RPMI8226 (cell line): ENCODE measurements around the gene GNB3.

Experiments used
- DNase-seq: peaks from one replicate; pipeline ENCODE4 v3.0.0-alpha.2; 2015

Gene GNB3

GRCh38 chr12:6824085-6824775 lies 16.5 kb upstream of the GNB3 start:
- peak; percentile 50 for DNase-seq

DNA sequence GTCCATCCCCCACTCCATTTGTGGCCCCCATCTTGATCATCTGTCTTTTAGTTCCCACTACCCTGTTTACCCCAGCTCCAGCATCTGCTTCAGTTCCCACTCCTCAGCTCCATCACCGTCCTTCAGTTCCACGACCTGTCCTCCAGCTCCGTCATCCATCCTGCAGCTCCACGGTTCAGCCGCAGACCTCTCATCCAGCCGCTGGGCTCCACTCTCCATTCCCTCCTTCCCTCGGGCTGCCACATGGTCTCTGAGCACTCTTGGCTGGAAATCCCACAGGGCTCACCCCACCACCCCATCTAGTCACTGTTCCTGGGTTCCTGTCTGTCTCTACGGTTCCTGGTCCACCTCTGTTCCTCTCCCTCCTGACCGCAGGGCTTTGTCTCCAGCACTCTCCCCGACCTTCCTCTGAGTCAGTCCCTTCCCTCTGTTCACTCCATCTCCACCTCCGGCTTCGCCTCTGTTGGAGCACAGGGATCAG lies 15.8 kb upstream of the GNB3 start:
- DNase-seq, result no peak

DNA sequence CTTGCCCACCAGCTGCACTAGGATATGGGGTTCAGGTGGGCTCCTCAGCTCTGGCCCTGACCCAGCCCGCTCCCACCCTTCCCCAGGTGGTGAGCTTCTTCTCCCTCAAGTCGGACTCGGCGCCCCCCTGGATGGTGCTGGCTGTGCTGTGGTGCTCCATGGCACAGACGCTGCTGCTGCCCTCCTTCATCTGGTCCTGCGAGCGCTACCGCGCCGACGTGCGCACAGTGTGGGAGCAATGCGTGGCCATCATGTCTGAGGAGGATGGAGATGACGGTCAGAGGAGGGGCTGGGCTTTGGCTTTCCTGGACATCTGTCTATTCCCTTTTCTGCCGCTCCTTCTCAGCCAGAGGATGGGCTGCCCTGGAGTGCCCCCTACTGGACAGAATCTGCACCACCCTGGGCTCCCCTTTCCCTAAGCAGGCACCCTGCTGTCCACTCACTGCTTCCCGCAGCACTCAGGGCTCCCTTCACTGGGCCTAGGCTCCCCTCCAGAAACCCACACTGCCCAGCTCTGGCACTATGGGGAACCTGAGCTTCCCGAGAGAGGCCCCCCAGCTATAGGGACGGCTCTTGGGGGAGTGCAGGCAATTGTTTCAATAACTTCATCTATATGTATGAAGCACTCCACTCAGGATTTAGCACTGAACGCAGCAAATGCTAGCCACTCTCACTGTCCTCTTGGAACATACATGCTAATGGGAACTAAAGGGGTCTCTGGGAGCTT lies 15.2 kb upstream of the GNB3 start:
- DNase-seq, result peak; percentile 80

DNA sequence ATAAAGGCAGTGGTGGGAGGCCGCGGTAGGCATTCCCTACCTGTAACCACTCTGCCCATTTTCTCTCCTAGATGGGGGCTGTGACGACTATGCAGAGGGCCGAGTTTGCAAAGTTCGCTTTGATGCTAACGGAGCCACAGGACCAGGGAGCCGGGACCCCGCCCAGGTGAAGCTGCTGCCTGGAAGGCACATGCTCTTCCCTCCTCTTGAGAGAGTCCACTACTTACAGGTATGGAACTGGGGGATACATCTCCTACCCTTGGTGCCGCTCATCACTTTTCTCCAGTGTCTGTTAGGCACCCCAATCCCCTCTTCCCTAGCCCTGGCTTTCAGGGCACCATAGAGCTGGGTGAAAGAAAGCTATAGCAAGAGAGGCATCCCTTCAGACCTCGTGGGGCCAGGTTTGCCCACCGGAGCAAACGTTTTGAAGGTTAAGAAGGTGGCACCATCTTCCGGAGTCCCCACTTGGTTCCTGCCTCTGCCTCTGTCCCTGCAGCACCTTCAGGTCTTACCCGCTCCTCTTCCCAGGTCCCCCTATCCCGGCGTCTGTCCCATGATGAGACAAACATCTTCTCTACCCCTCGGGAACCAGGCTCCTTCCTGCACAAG lies 14.5 kb upstream of the GNB3 start:
- DNase-seq, result no peak

DNA sequence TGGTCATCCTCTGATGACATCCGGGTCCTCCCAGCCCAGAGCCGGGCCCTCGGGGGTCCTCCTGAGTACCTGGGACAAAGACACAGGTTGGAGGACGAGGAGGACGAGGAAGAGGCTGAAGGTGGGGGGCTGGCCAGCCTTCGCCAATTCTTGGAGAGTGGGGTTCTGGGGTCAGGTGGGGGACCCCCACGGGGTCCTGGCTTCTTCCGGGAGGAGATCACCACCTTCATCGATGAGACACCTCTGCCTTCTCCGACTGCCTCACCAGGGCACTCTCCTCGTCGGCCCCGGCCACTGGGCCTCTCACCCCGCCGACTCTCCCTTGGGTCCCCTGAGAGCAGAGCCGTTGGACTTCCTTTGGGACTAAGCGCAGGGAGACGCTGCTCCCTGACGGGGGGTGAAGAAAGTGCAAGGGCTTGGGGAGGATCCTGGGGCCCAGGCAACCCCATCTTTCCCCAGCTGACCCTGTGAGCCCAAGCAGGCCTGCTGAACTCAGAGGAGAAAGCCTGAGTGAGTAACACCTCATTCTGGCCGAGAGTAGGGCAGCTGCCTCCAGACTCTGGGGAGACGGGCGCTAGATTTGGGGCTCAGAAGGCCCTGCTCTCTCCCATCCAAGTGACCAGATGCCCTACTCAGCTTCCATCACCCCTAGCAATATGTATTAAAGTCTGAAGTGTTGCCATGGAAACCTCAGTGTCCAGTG lies 13.8 kb upstream of the GNB3 start:
- no peak for DNase-seq

GRCh38 chr12:6827437-6827911 lies 13.3 kb upstream of the GNB3 start:
- DNase-seq, result peak; percentile 56

DNA sequence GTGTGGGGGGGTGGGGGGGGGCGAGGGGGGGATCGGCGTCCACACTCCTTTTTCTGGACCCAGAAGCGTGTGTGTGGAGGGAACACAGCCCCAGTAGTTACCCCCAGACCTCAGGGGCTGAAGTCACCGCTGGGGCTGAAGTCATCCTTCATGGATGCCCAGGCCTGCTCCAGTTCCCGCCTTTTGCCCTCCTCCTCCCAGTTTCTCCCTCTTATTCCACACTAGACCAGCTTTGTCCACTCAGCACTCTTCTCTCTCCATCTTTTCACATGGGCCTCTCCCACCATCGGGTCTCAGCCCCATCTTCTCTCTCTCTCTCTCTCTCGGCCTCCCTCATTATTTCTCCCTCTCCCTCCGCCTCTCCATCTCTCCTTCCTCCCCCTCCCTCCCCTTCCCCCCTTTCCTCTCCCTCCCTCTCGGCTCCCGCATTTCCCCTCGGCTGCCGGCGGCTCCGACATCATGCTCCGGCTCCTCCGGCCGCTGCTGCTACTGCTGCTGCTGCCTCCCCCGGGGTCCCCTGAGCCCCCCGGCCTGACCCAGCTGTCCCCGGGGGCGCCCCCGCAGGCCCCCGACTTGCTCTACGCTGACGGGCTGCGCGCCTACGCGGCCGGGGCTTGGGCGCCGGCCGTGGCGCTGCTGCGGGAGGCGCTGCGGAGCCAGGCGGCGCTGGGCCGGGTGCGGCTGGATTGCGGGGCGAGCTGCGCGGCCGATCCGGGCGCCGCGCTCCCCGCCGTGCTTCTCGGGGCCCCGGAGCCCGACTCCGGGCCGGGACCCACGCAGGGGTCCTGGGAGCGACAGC lies 12.5 kb upstream of the GNB3 start, which contains the start of gene P3H3:
P3H3 (plus strand) TSS at position 426 of the 799 bp plus-strand sequence; CDS start at position 460, 34 bp downstream.
- DNase-seq, result peak; percentile 39

- no peak for DNase-seq
Observed at GRCh38 chr12:6828781-6829535, 11.8 kb upstream of the GNB3 start.

- DNase-seq, result no peak
Observed at GRCh38 chr12:6829536-6830220, 11.0 kb upstream of the GNB3 start.

- DNase-seq, result no peak
Observed at GRCh38 chr12:6830286-6830890, 10.3 kb upstream of the GNB3 start.

DNA sequence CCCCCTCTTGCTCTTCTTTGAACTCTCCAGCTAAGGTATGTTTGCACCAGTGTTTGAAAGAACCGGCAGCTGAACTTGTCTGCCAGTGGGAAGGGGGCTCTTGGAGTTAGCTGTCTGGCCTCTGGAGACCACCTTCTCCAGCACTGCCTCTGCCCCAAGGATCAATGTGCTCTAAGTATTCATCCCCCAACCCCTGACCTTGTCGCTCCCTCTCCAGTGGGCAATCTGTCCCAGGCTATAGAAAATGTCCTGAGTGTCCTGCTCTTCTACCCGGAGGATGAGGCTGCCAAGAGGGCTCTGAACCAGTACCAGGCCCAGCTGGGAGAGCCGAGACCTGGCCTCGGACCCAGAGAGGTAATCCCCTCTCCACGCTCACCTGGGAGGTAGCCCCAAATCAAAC lies 9.7 kb upstream of the GNB3 start:
- DNase-seq, result no peak

DNA sequence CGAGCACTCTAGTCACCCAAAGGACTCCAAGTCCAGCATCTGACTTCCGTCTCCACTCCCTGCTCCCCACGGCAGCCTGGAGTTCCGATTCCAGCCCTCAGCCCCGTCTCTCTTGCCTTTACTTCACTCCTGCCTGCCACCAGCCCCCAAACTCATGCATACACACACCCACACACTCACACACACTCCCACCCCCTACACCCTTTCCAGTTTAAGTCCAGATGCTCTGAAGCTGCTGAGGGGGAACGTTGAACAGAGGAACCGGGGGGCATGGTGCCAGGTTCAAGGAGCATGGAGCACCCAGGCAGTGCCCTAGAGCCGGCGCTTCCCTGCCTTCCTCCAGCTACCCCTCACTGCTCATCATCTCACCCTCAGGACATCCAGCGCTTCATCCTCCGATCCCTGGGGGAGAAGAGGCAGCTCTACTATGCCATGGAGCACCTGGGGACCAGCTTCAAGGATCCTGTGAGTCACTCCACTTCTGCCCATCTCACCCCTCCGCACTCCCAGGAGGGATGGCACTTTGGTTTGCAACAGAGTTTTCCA lies 9.2 kb upstream of the GNB3 start:
- DNase-seq, result no peak

DNA sequence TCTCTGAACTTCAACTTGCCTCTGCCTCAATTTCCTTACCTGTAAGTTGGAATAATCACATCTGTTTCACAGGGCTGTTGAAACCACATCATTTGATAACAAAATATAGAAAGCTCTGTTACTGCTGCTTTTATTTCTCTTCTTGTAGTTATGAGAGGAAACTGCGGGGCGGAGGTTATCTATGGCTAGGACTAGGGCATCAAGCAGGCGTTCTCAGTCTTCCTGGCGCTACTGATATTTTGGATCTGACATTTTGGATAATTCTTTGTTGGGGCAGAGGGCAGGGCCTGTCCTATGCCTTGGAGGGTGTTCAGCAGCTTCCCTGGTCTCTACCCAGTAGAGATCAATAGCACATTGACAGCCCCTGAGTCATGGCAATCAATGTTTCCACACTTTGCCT lies 8.6 kb upstream of the GNB3 start:
- no peak for DNase-seq

DNA sequence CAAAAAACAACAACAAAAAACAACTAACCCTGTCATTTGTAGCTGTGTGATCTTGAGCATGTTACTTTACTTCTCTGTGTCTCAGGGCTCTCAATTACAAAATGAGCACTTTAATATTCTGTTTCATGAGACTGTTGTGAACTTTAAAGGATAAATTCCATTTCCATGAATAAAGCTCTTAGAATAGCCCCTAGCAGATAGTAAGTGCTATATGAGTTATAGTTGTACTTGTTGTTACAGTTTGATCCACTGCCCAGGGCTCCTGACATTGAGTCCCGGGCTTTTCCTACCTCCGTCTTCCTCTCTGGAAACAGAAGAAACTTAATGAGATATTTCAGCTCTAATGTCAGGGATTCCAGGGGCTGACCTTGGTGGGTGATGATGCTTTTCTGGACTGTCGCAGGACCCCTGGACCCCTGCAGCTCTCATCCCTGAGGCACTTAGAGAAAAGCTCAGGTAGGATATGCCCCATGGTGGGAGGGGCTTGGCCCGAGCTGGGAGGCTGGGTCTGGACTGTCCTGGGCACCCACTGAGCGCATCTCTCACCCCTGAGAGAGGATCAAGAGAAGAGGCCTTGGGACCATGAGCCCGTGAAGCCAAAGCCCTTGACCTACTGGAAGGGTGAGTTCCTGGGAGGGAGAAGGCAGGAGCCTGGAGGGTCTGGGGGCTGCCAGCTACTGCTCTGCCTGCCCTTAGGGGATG lies 7.4 kb upstream of the GNB3 start:
- no peak for DNase-seq

GRCh38 chr12:6834254-6834653 lies 6.5 kb upstream of the GNB3 start:
- no peak for DNase-seq

GRCh38 chr12:6834873-6835272 lies 5.9 kb upstream of the GNB3 start:
- DNase-seq, result no peak

DNA sequence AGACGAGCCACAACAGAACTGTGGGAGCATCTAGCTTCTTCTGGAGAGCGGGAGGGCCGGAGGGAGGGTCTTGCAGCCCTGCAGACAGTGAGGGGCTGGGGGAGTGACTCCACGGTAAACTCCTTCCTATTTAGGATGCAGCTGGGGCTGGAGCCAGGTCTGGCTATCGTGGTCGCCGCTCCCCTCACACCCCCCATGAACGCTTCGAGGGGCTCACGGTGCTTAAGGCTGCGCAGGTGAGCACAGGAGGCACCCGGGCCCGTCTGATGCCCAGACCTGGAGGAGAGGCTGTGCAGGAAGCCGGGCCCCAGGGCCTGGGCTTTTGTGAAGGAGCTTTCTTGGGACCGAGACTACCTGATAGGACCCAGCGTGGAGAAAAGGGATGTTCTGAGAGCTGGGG lies 3.9 kb upstream of the GNB3 start:
- no peak for DNase-seq

DNA sequence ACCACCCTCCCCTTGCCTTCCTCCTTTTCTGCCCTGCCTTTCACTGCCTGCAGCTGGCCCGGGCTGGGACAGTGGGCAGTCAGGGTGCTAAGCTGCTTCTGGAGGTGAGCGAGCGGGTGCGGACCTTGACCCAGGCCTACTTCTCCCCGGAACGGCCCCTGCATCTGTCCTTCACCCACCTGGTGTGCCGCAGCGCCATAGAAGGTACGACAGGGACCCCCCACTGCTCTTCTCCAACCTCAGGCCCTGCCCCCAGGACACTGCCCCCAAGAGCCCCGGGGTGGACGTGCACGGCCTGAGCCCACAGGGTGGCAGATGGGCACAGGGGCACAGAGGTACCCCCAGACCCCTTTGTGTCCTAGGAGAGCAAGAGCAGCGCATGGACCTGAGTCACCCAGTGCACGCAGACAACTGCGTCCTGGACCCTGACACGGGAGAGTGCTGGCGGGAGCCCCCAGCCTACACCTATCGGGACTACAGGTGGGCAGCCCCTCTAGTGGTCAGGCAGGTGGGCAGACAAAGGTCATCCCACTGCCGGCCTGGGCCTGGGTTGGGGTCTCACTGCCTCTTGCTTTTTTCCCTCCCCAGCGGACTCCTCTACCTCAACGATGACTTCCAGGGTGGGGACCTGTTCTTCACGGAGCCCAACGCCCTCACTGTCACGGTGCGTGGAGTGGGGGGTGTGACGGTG lies 3.2 kb upstream of the GNB3 start:
- no peak for DNase-seq

DNA sequence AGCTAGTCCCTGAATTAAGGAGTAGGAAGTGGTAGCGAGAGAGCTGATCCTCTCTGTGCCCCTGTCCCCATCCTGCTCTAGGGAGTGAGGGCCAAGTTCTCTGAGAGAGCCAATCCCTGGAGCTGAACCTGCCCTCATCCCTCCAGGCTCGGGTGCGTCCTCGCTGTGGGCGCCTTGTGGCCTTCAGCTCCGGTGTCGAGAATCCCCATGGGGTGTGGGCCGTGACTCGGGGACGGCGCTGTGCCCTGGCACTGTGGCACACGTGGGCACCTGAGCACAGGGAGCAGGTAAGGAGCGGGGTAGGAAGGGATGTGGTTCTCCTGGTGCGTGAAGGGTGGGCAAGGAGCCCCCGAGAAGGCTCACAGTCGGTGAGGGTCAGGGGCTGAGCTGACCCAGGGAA lies 1.9 kb upstream of the GNB3 start:
- DNase-seq, result no peak
